ENCODE results near the gene PYDC2. TPM values are rescaled to one million over a fixed set of nuclear protein-coding genes. Genes with fewer than 3 reads are reported as not detected.

PYDC2 gene
- total and polyA plus RNA-seq, 2 of the 8 experiments (the other 6 are each of a cell fraction or from before 2014, with no cell fraction given), result not detected

GRCh38 chr3:191425322-191425734 is 35.6 kb upstream of the PYDC2 start (continued):
- no peak for TF ChIP-seq RBBP5 (IDR thresholded peaks at IDR 0.05; ENCODE audit: borderline replicate concordance, low read depth, low read length)

All from H1 (cell line).